Suprapubic skin (tissue), 4 donors: ENCODE measurements around the gene BRPF3. TPM values are rescaled to one million over a fixed set of nuclear protein-coding genes. Genes with fewer than 3 reads are reported as not detected.

Experiments used
- DNase-seq, 2 donors: peaks; one replicate each; pipeline ENCODE4 v3.0.0-alpha.2; 2019; ENCODE audit warnings: low spot score in 2 of 2
- H3K27ac ChIP-seq: fragments of 200-600 bp; sonication (generic); one replicate; pipeline ENCODE4 v1.5.1; 2019
- H3K27me3 ChIP-seq: fragments of 200-600 bp; sonication (generic); one replicate; pipeline ENCODE4 v1.5.1; 2019
- H3K36me3 ChIP-seq: fragments of 200-600 bp; sonication (generic); one replicate; pipeline ENCODE4 v1.5.1; 2019
- H3K4me1 ChIP-seq: fragments of 200-600 bp; sonication (generic); one replicate; pipeline ENCODE4 v1.5.1; 2019
- H3K4me3 ChIP-seq: fragments of 200-600 bp; sonication (generic); one replicate; pipeline ENCODE4 v1.5.1; 2019; ENCODE audit warnings: mild to moderate bottlenecking
- H3K9me3 ChIP-seq: fragments of 200-600 bp; sonication (generic); one replicate; pipeline ENCODE4 v1.5.1; 2019
- EP300 ChIP-seq: sonication (generic); formaldehyde crosslinking; IDR thresholded peaks from one replicate; pipeline ENCODE4 v1.6.1; 2017; ENCODE audit warnings: antibody characterized with exemption
- POLR2A ChIP-seq, 2 donors: fragments of 450-650 bp; IDR thresholded peaks; one replicate each; pipeline ENCODE4 v1.6.1; 2017; ENCODE audit warnings: antibody characterized with exemption in 2 of 2, mild to moderate bottlenecking in 2 of 2, moderate library complexity in 2 of 2
- POLR2AphosphoS5 ChIP-seq, 3 donors: sonication (generic); formaldehyde crosslinking; IDR thresholded peaks; one replicate each; pipeline ENCODE4 v1.6.1; 2017; ENCODE audit warnings: antibody characterized with exemption in 3 of 3
- WGBS: methylation state at CpG from one replicate; pipeline ENCODE4 v1.1.5; 2018; 5-methylcytosine and 5-hydroxymethylcytosine counted together
- total RNA-seq, 4 donors: library from RNA; depleted of rRNA; stranded (reverse); fragments of >200 nt; gene quantifications; one replicate each; pipeline ENCODE4 v1.1.0, GENCODE V29; 2016
- TF ChIP-seq, protein P1 (sequence below), 2 donors: fragments of 200-600 bp in 1 of 2; fragments of 450-650 bp in 1 of 2; sonication (generic) in 1 of 2; IDR thresholded peaks; one replicate each; pipeline ENCODE4 v1.5.1; 2016 to 2019; ENCODE audit warnings: antibody characterized with exemption in 2 of 2, mild to moderate bottlenecking in 1 of 2, moderate library complexity in 1 of 2

The BRPF3 gene
- total RNA-seq, 4 donors from 2014 or later: 19.3 to 28.5 (median 20.5) TPM

DNA sequence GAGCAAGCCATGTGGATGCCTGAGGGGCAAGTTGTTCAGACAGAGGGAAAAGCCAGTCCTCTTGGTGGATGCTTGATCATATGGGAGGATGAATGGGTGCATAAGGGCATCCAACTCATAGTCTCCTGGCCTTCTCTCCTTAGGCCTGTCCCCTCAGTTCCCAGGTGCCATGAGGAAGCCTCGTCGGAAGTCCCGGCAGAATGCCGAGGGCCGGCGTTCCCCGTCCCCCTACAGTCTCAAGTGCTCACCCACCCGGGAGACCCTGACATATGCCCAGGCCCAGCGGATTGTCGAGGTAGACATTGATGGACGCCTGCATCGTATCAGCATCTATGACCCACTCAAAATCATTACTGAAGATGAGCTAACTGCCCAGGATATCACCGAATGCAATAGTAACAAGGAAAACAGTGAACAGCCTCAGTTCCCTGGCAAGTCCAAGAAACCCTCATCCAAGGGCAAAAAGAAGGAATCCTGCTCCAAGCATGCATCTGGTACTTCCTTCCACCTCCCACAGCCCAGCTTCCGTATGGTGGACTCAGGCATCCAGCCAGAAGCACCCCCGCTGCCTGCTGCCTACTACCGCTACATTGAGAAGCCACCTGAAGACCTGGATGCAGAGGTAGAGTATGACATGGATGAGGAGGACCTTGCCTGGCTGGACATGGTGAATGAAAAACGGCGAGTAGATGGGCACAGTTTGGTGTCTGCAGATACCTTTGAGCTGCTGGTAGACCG is 3.8 kb downstream of the BRPF3 start:
- H3K27ac ChIP-seq: no peak overlapping the region
- peaks cover 17% of the 10 kb centered on the region for H3K4me1 ChIP-seq
- peaks cover 26% of the 10 kb centered on the region for H3K36me3 ChIP-seq
- H3K4me3 ChIP-seq: no peak overlapping the region
- 94% methylated on average over 18 of the region's 19 CpGs for WGBS
- TF ChIP-seq POLR2A (IDR thresholded peaks at IDR 0.05) (no peak), POLR2AphosphoS5 (IDR thresholded peaks at IDR 0.05) (no peak), EP300 (no peak)
- TF ChIP-seq, protein P1, sequence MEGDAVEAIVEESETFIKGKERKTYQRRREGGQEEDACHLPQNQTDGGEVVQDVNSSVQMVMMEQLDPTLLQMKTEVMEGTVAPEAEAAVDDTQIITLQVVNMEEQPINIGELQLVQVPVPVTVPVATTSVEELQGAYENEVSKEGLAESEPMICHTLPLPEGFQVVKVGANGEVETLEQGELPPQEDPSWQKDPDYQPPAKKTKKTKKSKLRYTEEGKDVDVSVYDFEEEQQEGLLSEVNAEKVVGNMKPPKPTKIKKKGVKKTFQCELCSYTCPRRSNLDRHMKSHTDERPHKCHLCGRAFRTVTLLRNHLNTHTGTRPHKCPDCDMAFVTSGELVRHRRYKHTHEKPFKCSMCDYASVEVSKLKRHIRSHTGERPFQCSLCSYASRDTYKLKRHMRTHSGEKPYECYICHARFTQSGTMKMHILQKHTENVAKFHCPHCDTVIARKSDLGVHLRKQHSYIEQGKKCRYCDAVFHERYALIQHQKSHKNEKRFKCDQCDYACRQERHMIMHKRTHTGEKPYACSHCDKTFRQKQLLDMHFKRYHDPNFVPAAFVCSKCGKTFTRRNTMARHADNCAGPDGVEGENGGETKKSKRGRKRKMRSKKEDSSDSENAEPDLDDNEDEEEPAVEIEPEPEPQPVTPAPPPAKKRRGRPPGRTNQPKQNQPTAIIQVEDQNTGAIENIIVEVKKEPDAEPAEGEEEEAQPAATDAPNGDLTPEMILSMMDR (IDR thresholded peaks at IDR 0.05): no peak
- no peaks in the 10 kb centered on the region for H3K27me3 ChIP-seq
- no peak for DNase-seq
- no peaks in the 10 kb centered on the region for H3K9me3 ChIP-seq

DNA sequence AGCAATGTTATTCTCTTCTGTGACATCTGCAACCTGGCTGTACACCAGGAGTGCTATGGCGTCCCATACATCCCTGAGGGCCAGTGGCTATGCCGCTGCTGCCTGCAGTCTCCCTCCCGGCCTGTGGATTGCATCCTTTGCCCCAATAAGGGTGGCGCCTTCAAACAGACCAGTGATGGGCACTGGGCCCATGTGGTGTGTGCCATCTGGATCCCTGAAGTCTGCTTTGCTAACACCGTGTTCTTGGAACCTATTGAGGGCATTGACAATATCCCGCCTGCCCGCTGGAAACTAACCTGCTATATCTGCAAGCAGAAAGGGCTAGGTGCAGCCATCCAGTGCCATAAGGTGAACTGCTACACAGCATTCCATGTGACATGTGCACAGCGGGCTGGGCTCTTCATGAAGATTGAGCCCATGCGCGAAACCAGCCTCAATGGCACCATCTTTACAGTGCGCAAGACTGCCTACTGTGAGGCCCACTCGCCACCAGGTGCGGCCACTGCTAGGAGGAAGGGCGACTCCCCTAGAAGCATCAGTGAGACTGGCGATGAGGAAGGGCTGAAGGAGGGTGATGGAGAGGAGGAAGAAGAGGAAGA is 4.6 kb downstream of the BRPF3 start:
- Histone ChIP-seq H3K27ac (no peak overlapping the region), H3K27me3 (no peaks in the 10 kb centered on the region), H3K36me3 (peaks cover 26% of the 10 kb centered on the region), H3K4me1 (peaks cover 17% of the 10 kb centered on the region), H3K4me3 (no peak overlapping the region), H3K9me3 (no peaks in the 10 kb centered on the region)
- TF ChIP-seq POLR2AphosphoS5 (IDR thresholded peaks at IDR 0.05) (no peak), POLR2A (IDR thresholded peaks at IDR 0.05) (no peak), EP300 (no peak)
- TF ChIP-seq, protein P1 (IDR thresholded peaks at IDR 0.05): no peak
- 92% methylated on average over 15 of the region's 15 CpGs for WGBS
- no peak for DNase-seq

DNA sequence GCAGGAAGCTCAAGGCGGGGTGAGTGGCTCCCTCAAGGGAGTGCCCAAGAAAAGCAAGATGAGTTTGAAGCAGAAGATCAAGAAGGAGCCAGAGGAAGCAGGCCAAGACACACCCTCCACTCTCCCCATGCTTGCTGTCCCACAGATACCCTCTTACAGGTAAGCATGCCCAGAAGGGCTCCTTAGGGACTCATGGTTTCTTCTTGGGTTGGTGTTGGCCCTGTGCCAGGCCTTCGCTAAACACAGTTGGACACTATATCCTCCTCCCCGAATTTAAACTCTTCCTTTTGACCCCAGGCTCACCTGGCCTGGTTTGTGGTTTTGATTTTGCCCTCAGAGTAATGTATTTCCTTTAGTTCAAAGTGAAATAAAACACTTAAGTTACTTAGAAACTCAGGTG is 5.1 kb downstream of the BRPF3 start:
- 50% methylated on average over 3 of the region's 3 CpGs for WGBS
- no peak for DNase-seq
- H3K27me3 ChIP-seq: no peaks in the 10 kb centered on the region
- TF ChIP-seq, protein P1 (IDR thresholded peaks at IDR 0.05): no peak
- TF ChIP-seq POLR2A (IDR thresholded peaks at IDR 0.05) (no peak), POLR2AphosphoS5 (IDR thresholded peaks at IDR 0.05) (no peak), EP300 (no peak)
- H3K27ac ChIP-seq: no peak overlapping the region
- peaks cover 27% of the 10 kb centered on the region for H3K36me3 ChIP-seq
- H3K9me3 ChIP-seq: no peaks in the 10 kb centered on the region
- H3K4me1 ChIP-seq: peaks cover 17% of the 10 kb centered on the region
- H3K4me3 ChIP-seq: no peak overlapping the region

DNA sequence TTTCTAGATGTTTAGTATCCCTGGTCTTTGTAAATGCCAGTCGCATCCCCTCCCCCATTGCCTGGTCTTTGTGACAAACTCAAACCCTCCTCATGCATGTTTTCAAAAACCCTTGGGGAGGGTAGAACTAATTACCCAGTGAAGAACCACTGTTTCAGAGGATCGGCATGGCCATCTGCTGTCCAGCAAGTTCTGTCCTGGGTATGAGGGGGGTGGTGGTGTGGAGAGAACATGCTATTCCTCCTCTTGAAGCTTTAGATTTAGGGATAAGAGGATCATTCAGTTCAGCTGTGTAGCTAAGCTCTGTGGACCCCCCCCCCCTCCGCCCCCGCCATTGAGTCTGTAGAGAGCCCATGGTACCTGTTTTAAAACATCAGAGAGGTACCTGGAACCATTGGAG is 5.6 kb downstream of the BRPF3 start:
- no peak overlapping the region for H3K4me3 ChIP-seq
- no peak overlapping the region for H3K27ac ChIP-seq
- peaks cover 32% of the 10 kb centered on the region for H3K36me3 ChIP-seq
- no peaks in the 10 kb centered on the region for H3K9me3 ChIP-seq
- 97% methylated on average over 4 of the region's 4 CpGs for WGBS
- no peak for DNase-seq
- H3K4me1 ChIP-seq: peaks cover 17% of the 10 kb centered on the region
- TF ChIP-seq EP300: no peak
- TF ChIP-seq POLR2A (IDR thresholded peaks at IDR 0.05): no peak
- no peak for TF ChIP-seq POLR2AphosphoS5 (IDR thresholded peaks at IDR 0.05)
- TF ChIP-seq, protein P1 (IDR thresholded peaks at IDR 0.05): no peak
- no peaks in the 10 kb centered on the region for H3K27me3 ChIP-seq

DNA sequence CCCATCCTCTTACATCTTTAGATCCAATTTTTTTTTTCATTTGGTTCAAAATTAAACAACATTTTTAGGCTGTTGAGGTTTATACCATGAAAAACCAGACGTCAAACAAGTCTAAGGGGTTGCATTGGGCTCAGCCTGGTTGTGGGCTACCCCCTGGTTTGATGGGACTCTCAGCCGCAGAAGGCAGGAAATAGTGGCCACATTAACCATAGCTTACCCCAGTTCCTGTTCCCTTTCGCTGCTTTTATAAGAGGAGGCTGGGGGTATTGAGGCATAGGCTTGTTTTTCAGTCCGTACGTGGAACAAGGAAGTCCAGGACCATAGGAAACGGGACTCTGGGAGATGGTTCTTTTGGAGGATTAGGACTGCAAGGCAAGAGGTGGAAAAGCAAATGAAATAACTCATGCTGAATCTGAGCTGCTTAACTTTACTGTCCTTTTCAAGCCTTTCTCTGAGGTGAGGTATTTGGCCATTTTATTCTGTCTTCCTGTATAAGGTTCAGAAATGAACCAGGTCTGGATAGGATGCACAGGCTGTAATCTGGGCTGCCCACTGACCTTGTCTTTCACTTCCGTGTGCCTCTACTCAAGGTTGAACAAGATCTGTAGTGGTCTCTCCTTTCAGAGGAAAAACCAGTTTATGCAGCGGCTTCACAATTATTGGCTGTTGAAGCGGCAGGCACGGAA is 7.7 kb downstream of the BRPF3 start:
- H3K4me3 ChIP-seq: no peak overlapping the region
- no peak overlapping the region for H3K27ac ChIP-seq
- DNase-seq: no peak
- no peaks in the 10 kb centered on the region for H3K9me3 ChIP-seq
- peaks cover 3% of the 10 kb centered on the region for H3K4me1 ChIP-seq
- 90% methylated on average over 10 of the region's 10 CpGs for WGBS
- TF ChIP-seq POLR2AphosphoS5 (IDR thresholded peaks at IDR 0.05): no peak
- TF ChIP-seq EP300: no peak
- TF ChIP-seq, protein P1 (IDR thresholded peaks at IDR 0.05): no peak
- no peak for TF ChIP-seq POLR2A (IDR thresholded peaks at IDR 0.05)
- peaks cover 53% of the 10 kb centered on the region for H3K36me3 ChIP-seq
- no peaks in the 10 kb centered on the region for H3K27me3 ChIP-seq
